Esophagus muscularis mucosa (tissue), 4 donors: ENCODE results near the gene SS18L1.

ENCODE experiments used
- EP300 ChIP-seq: sonication (generic); formaldehyde crosslinking; IDR thresholded peaks from one replicate; pipeline ENCODE4 v1.6.1; 2017; ENCODE audit warnings: antibody characterized with exemption
- POLR2A ChIP-seq: fragments of 450-650 bp; IDR thresholded peaks from one replicate; pipeline ENCODE4 v1.6.1; 2017; ENCODE audit warnings: antibody characterized with exemption, moderate library complexity, mild to moderate bottlenecking, low read depth
- POLR2AphosphoS5 ChIP-seq, 2 donors: sonication (generic); formaldehyde crosslinking; IDR thresholded peaks; one replicate each; pipeline ENCODE4 v1.6.1; 2017; ENCODE audit warnings: antibody characterized with exemption in 2 of 2
- TF ChIP-seq, protein P1 (sequence below), 3 experiments: fragments of 200-600 bp in 2 of 3; fragments of 450-650 bp in 1 of 3; sonication (generic) in 2 of 3; IDR thresholded peaks; one replicate each; pipeline ENCODE4 v1.5.1; 2017 to 2019; ENCODE audit warnings: antibody characterized with exemption in 3 of 3, mild to moderate bottlenecking in 2 of 3, moderate library complexity in 1 of 3

DNA sequence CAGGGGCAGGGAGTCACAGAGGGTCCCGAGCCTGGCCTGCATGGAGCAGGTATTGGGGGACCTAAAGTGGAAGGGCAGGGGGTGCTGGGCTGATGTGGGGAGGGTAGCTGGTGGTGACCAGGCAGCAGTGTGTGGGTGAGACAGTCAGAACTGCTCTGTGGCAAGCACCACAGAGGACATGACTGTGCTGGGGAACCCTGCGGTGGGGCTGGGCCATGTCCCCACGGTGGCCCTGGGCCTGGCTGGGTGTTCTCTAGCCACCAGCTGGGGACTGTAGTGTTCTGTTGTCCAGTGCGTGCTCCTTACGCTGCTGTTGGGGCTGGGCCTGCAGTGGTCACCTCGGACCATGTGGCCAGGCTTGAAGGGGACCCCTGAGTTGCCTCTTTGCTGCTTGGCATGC is 3.6 kb downstream of the SS18L1 start:
- TF ChIP-seq, protein P1, sequence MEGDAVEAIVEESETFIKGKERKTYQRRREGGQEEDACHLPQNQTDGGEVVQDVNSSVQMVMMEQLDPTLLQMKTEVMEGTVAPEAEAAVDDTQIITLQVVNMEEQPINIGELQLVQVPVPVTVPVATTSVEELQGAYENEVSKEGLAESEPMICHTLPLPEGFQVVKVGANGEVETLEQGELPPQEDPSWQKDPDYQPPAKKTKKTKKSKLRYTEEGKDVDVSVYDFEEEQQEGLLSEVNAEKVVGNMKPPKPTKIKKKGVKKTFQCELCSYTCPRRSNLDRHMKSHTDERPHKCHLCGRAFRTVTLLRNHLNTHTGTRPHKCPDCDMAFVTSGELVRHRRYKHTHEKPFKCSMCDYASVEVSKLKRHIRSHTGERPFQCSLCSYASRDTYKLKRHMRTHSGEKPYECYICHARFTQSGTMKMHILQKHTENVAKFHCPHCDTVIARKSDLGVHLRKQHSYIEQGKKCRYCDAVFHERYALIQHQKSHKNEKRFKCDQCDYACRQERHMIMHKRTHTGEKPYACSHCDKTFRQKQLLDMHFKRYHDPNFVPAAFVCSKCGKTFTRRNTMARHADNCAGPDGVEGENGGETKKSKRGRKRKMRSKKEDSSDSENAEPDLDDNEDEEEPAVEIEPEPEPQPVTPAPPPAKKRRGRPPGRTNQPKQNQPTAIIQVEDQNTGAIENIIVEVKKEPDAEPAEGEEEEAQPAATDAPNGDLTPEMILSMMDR (IDR thresholded peaks at IDR 0.05), result no peak
- TF ChIP-seq POLR2A, result no peak
- no peak for TF ChIP-seq POLR2AphosphoS5 (IDR thresholded peaks at IDR 0.05)
- TF ChIP-seq EP300, result no peak
